HG03280 (cell line): ENCODE measurements around the gene CHP2.

Experiments
- ATAC-seq: cut with Tn5 transposase; IDR thresholded peaks from one replicate; pipeline ENCODE4 v1.9.1; 2021; ENCODE audit warnings: mild to moderate bottlenecking, moderate library complexity; ENCODE audit not compliant: unreplicated experiment

Gene CHP2

GRCh38 chr16:23803591-23804123, 48.8 kb downstream of the CHP2 start:
- ATAC-seq, result no peak

- ATAC-seq, result no peak
Measured at GRCh38 chr16:23807028-23807427, 52.2 kb downstream of the CHP2 start.
